IMR-90 (cell line): ENCODE measurements around the gene DNAAF3. TPM values are rescaled to one million over a fixed set of nuclear protein-coding genes. Genes with fewer than 3 reads are reported as not detected.

Source experiments
- ATAC-seq: fragments of 200-7000 bp; cut with Tn5 transposase; 2 replicates; pipeline ENCODE4 v1.9.1; 2020; ENCODE audit warnings: low read depth, mild to moderate bottlenecking, moderate library complexity
- BruUV-seq: library from RNA; stranded (reverse); fragments of 400-500 nt; replicated peaks from 2 replicates; lab custom pipeline; 2021; lab: Mats Ljungman, UMichigan
- CTCF ChIA-PET: fragments of 300-600 bp; formaldehyde crosslinking; extraction: SDS; loops from one replicate; lab custom pipeline; 2021; ENCODE audit warnings: antibody characterized with exemption; lab: Yijun Ruan, JAX
- POLR2A ChIA-PET: fragments of 300-600 bp; sonication (Branson Sonifier 250); formaldehyde crosslinking; loops from one replicate; lab custom pipeline; 2022; ENCODE audit warnings: antibody characterized with exemption; ENCODE audit not compliant: unreplicated experiment; lab: Charles Lee
- DNase-seq: peaks from one replicate; pipeline ENCODE4 v3.0.0; 2013
- H2AFZ ChIP-seq: replicated peaks from 2 replicates; pipeline ENCODE3; 2013; ENCODE audit warnings: low read length, mild to moderate bottlenecking; ENCODE audit not compliant: poor library complexity
- H2AK5ac ChIP-seq: 2 replicates; pipeline ENCODE4 v1.6.1; 2013; ENCODE audit warnings: low read depth, low read length, inconsistent platforms
- H2AK9ac ChIP-seq: replicated peaks from 2 replicates; pipeline ENCODE3; 2013; ENCODE audit warnings: mild to moderate bottlenecking, low read depth, low read length, moderate library complexity; ENCODE audit not compliant: poor library complexity
- H2BK120ac ChIP-seq: 2 replicates; pipeline ENCODE4 v1.6.1; 2013; ENCODE audit warnings: low read depth, low read length, inconsistent platforms
- H2BK15ac ChIP-seq: 3 replicates; pipeline ENCODE4 v1.6.1; 2013; ENCODE audit warnings: low read depth, low read length, inconsistent platforms
- H2BK20ac ChIP-seq: 2 replicates; pipeline ENCODE4 v1.6.1; 2013; ENCODE audit warnings: low read depth, mild to moderate bottlenecking, inconsistent platforms, low read length, moderate library complexity
- H2BK5ac ChIP-seq: 2 replicates; pipeline ENCODE4 v1.6.1; 2013; ENCODE audit warnings: mild to moderate bottlenecking, low read depth, low read length, inconsistent platforms; ENCODE audit not compliant: poor library complexity, severe bottlenecking
- H3K14ac ChIP-seq: replicated peaks from 2 replicates; pipeline ENCODE4 v1.6.1; 2013; ENCODE audit warnings: low read depth, low read length, inconsistent platforms
- H3K18ac ChIP-seq: 2 replicates; pipeline ENCODE4 v1.6.1; 2013; ENCODE audit warnings: low read depth, low read length, control low read depth
- H3K23ac ChIP-seq: 2 replicates; pipeline ENCODE4 v1.6.1; 2013; ENCODE audit warnings: low read depth, low read length, inconsistent platforms
- H3K27ac ChIP-seq: 2 replicates; pipeline ENCODE4 v1.5.1; 2013; ENCODE audit warnings: mild to moderate bottlenecking, control low read depth, low read length; ENCODE audit not compliant: insufficient read depth
- H3K27me3 ChIP-seq: 2 replicates; pipeline ENCODE4 v1.6.1; 2013; ENCODE audit warnings: low read length; ENCODE audit not compliant: control insufficient read depth, insufficient read depth
- H3K36me3 ChIP-seq: 2 replicates; pipeline ENCODE4 v1.6.1; 2013; ENCODE audit warnings: low read length, mixed read lengths; ENCODE audit not compliant: control insufficient read depth, insufficient read depth
- H3K4ac ChIP-seq: 2 replicates; pipeline ENCODE4 v1.6.1; 2013; ENCODE audit warnings: low read depth, low read length, inconsistent platforms
- H3K4me1 ChIP-seq: 2 replicates; pipeline ENCODE4 v1.6.1; 2013; ENCODE audit warnings: low read length, mixed read lengths; ENCODE audit not compliant: control insufficient read depth, insufficient read depth
- H3K4me2 ChIP-seq: 2 replicates; pipeline ENCODE4 v1.6.1; 2013; ENCODE audit warnings: low read depth, mild to moderate bottlenecking, control low read depth, low read length, moderate library complexity
- H3K4me3 ChIP-seq: 2 replicates; pipeline ENCODE4 v1.5.1; 2013; ENCODE audit warnings: low read depth, mild to moderate bottlenecking, control low read depth, low read length, moderate library complexity; ENCODE audit not compliant: insufficient read depth
- H3K56ac ChIP-seq: 2 replicates; pipeline ENCODE4 v1.6.1; 2013; ENCODE audit warnings: low read length, inconsistent platforms; ENCODE audit not compliant: insufficient read depth; ENCODE audit errors: extremely low read depth
- H3K79me1 ChIP-seq, 2 experiments: 2 replicates each; pipeline ENCODE4 v1.6.1; 2013; ENCODE audit warnings: low read length in 2 of 2, inconsistent platforms in 1 of 2, low read depth in 1 of 2
- H3K9ac ChIP-seq: 2 replicates; pipeline ENCODE4 v1.6.1; 2013; ENCODE audit warnings: low read depth, low read length, control low read depth
- H3K9me1 ChIP-seq: 2 replicates; pipeline ENCODE4 v1.6.1; 2013; ENCODE audit warnings: low read length, inconsistent platforms; ENCODE audit not compliant: insufficient read depth
- H3K9me3 ChIP-seq: 2 replicates; pipeline ENCODE4 v1.6.1; 2013; ENCODE audit warnings: low read length; ENCODE audit not compliant: control insufficient read depth, insufficient read depth
- H4K20me1 ChIP-seq: 2 replicates; pipeline ENCODE4 v1.6.1; 2013; ENCODE audit warnings: low read length, inconsistent platforms; ENCODE audit not compliant: insufficient read depth
- H4K5ac ChIP-seq: 2 replicates; pipeline ENCODE4 v1.6.1; 2013; ENCODE audit warnings: mild to moderate bottlenecking, low read depth, low read length, control low read depth
- H4K8ac ChIP-seq, 2 experiments: 2 replicates each; pipeline ENCODE4 v1.6.1; 2013; ENCODE audit warnings: low read depth in 2 of 2, low read length in 2 of 2, control low read depth in 1 of 2, inconsistent platforms in 1 of 2
- H4K91ac ChIP-seq: 2 replicates; pipeline ENCODE4 v1.6.1; 2013; ENCODE audit warnings: low read depth, low read length, inconsistent platforms; ENCODE audit not compliant: insufficient read depth
- CEBPB ChIP-seq: IDR thresholded peaks from 2 replicates; pipeline ENCODE4 v1.6.1; 2012; ENCODE audit warnings: low read depth, low read length, improper control_type of control experiment
- MAFK ChIP-seq: IDR thresholded peaks from 2 replicates; pipeline ENCODE4 v1.6.1; 2012; ENCODE audit warnings: low read depth, low read length, improper control_type of control experiment
- MAZ ChIP-seq: IDR thresholded peaks from 2 replicates; pipeline ENCODE4 v1.6.1; 2012; ENCODE audit warnings: low read depth, mild to moderate bottlenecking, low read length, improper control_type of control experiment, moderate library complexity, borderline replicate concordance
- MXI1 ChIP-seq: IDR thresholded peaks from 2 replicates; pipeline ENCODE4 v1.6.1; 2012; ENCODE audit warnings: low read depth, mild to moderate bottlenecking, low read length, moderate library complexity, borderline replicate concordance
- RAD21 ChIP-seq: IDR thresholded peaks from 2 replicates; pipeline ENCODE4 v1.6.1; 2012; ENCODE audit warnings: low read length, improper control_type of control experiment
- SMC3 ChIP-seq: fragments of 150-350 bp; IDR thresholded peaks from 2 replicates; pipeline ENCODE4 v1.6.1; 2016; ENCODE audit warnings: low read depth, mild to moderate bottlenecking, antibody characterized with exemption, low read length, moderate library complexity
- WGBS, 2 experiments: methylation state at CpG; one replicate each; pipeline versions ENCODE4 v1.1.5 to v1.1.7; 2013; ENCODE audit warnings: missing lambda C conversion rate in 2 of 2; ENCODE audit not compliant: insufficient read length in 1 of 2; ENCODE audit errors: extremely low coverage in 2 of 2; 5-methylcytosine and 5-hydroxymethylcytosine counted together
- dilution Hi-C: fragments of 300-500 bp; cut with HindIII; formaldehyde crosslinking; loops from one replicate; pipeline ENCODE4 v1.14.3; 2018; ENCODE audit warnings: low sequenced_read_pairs; ENCODE audit not compliant: unreplicated experiment
- in situ Hi-C: fragments of 300-500 bp; cut with MboI; formaldehyde crosslinking; loops from 3 replicates; pipeline ENCODE4 v1.14.3; 2019; ENCODE audit warnings: low sequenced_read_pairs, inconsistent platforms, mixed read lengths
- intact Hi-C: fragments of 100-400 bp; cut with micrococcal nuclease; formaldehyde crosslinking; loops from 2 replicates; pipeline ENCODE4 v1.10.0; 2022
- polyA plus RNA-seq, 3 experiments: library from polyadenylated mRNA; depleted of rRNA; stranded (reverse); fragments of >200 nt; gene quantifications; 2 replicates each; pipeline ENCODE4 v1.2.3, GENCODE V29; 2012; ENCODE audit warnings: low replicate concordance in 1 of 3
- total RNA-seq: library from RNA; depleted of rRNA; stranded (reverse); fragments of >200 nt; gene quantifications from 2 replicates; pipeline ENCODE4 v1.2.3, GENCODE V29; 2012
- TF ChIP-seq, protein P1 (sequence below): fragments of 150-350 bp; IDR thresholded peaks from 2 replicates; pipeline ENCODE4 v1.6.1; 2017; ENCODE audit warnings: mild to moderate bottlenecking, antibody characterized with exemption, low read length, low read depth

DNAAF3 gene
- total and polyA plus RNA-seq, 2 of the 4 experiments (the other 2 are of a cell fraction) = 0.34 TPM; not detected in 1

DNA sequence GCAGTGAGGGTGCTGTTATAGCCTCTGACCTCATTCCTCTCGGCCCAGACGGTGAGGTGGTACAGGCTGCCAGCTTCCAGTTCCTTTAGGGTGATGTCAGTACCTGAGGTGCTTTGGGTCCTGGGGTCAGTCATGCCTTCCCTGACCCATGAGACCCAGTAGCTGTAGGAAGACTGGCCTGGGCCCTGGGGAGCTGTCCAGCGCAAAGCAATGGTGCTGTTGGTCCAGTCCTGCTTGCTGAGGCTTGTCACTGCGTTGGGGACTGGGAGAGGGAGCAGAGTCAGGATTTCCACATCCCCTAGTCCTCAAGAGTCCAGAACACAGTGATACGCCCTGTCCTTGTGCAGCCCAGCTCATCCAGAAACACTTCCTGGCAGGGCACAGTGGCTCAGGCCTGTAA, 32.2 kb upstream of the DNAAF3 start:
- Histone ChIP-seq H2BK20ac (no peak overlapping the region), H3K23ac (no peak overlapping the region), H3K36me3 (no peaks in the 10 kb centered on the region), H3K27ac (no peak overlapping the region), H2AK9ac (no peak overlapping the region), H3K9me3 (no peaks in the 10 kb centered on the region), H4K91ac (no peak overlapping the region), H3K4me3 (no peak overlapping the region), H3K9me1 (no peaks in the 10 kb centered on the region; the same call in 1 of the 2 replicates), H3K56ac (no peak overlapping the region), H2AFZ (no peak overlapping the region), H3K4me1 (no peaks in the 10 kb centered on the region), H3K14ac (no peak overlapping the region), H2BK5ac (no peak overlapping the region), H2BK120ac (no peak overlapping the region), H2AK5ac (no peak overlapping the region), H3K4me2 (no peak overlapping the region), H3K9ac (no peak overlapping the region), H4K20me1 (no peaks in the 10 kb centered on the region), H3K4ac (no peak overlapping the region), H3K27me3 (peaks cover 2% of the 10 kb centered on the region), H3K18ac (no peak overlapping the region), H4K5ac (no peak overlapping the region), H3K79me1 (no peaks in the 10 kb centered on the region), H2BK15ac (no peak overlapping the region), H4K8ac (no peak overlapping the region)
- ChIA-PET CTCF (no interaction called here), POLR2A (no interaction called here)
- no peak for DNase-seq
- in situ Hi-C loops (no loop called here), dilution Hi-C loops (no loop called here), intact Hi-C loops (no loop called here)
- TF ChIP-seq SMC3 (no peak), MAZ (no peak), CEBPB (no peak), MAFK (no peak), MXI1 (no peak), RAD21 (no peak)
- TF ChIP-seq, protein P1, sequence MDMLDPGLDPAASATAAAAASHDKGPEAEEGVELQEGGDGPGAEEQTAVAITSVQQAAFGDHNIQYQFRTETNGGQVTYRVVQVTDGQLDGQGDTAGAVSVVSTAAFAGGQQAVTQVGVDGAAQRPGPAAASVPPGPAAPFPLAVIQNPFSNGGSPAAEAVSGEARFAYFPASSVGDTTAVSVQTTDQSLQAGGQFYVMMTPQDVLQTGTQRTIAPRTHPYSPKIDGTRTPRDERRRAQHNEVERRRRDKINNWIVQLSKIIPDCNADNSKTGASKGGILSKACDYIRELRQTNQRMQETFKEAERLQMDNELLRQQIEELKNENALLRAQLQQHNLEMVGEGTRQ = no peak
- 80% methylated on average over 1 of the region's 5 CpGs; no CpG with 5 or more reads in 1 of the 2 experiments for WGBS, 2 experiments
- no TSS peak for BruUV-seq
- peak; percentile 53; the same call in 1 of the 2 replicates for ATAC-seq
